Heart left ventricle (tissue), 13 donors: ENCODE data around the gene PDE1A.

Source experiments
- CTCF ChIP-seq, 12 donors: fragments of 200-600 bp; sonication (generic) in 4 of 12; IDR thresholded peaks; one replicate each; pipeline versions ENCODE4 v1.5.0 to v1.8.0; 2018 to 2022; ENCODE audit warnings: antibody characterized with exemption in 12 of 12, mild to moderate bottlenecking in 5 of 12
- POLR2A ChIP-seq, 2 donors: fragments of 450-650 bp; IDR thresholded peaks; one replicate each; pipeline ENCODE4 v1.6.1; 2017; ENCODE audit warnings: antibody characterized with exemption in 2 of 2, mild to moderate bottlenecking in 2 of 2, moderate library complexity in 2 of 2
- donor health status: ischemic (EF 13 %, LVEDD 7.1; RV severe dilation, severe dysfunction).
- donor health status: DM: no; HTN: yes; CAD: no.
- donor health status: DM: no; HTN: no; CAD: no.
- donor health status: ischemic (EF 25% LVEDD 6.9; RV normal size, moderate dysfunction).
- donor health status: ischemic (EF 25% LVEDD 5.7; RV mildly dilated, moderate dysfunction).
- donor health status: ischemic (EF 35%, LVEDD 5.7; RV mildly dilated, moderate dysfunction).
- donor health status: nonischemic (EF 11% LVEDD 7.7; RV severe dilation, severe dysfunction).
- donor health status: DM: yes; HTN: yes; CAD: no.
- donor health status: PGD.
- donor health status: ischemic (EF 29% LVEDD 5.4; RV normal size, mild dysfunction).
- donor health status: nonischemic (EF 23%, LVEDD 6.1; RV moderate dilation, normal function).

GRCh38 chr2:182444170-182444569 lies 17.3 kb upstream of the PDE1A start:
- TF ChIP-seq POLR2A (IDR thresholded peaks at IDR 0.05), result no peak
- TF ChIP-seq CTCF (IDR thresholded peaks at IDR 0.05), result no peak
